ENCODE results near the gene RNF121. TPM values are rescaled to one million over a fixed set of nuclear protein-coding genes. Genes with fewer than 3 reads are reported as not detected.

RNF121 gene
- total and polyA plus RNA-seq, 2 of the 8 experiments (the other 6 are each of a cell fraction or from before 2014, with no cell fraction given), result 39.7 to 51.6 TPM

GRCh38 chr11:71936825-71937224 is 8.0 kb downstream of the RNF121 start (continued):
- TF ChIP-seq TEAD4 (IDR thresholded peaks at IDR 0.05; ENCODE audit: low read depth, low read length), result no peak

Data from H1 (cell line).